ENCODE data around the gene DST.

GRCh38 chr6:56532766-56533551 lies 109.7 kb downstream of the DST start:
- TF ChIP-seq CTCF (IDR thresholded peaks at IDR 0.05): no peak
- TF ChIP-seq EP300 (IDR thresholded peaks at IDR 0.05): no peak
- TF ChIP-seq POLR2A (IDR thresholded peaks at IDR 0.05): no peak

All from tibial nerve (tissue), 4 donors.